Brain microvascular endothelial cell (primary cell): ENCODE results near the gene QPCT.

ENCODE experiments used
- DNase-seq: peaks from one replicate; pipeline ENCODE4 v3.0.0-alpha.2; 2020
- H3K27ac ChIP-seq: fragments of 250-450 bp; sonication (Bioruptor Pico); 2 replicates; pipeline ENCODE4 v1.5.1; 2020; ENCODE audit warnings: mild to moderate bottlenecking, moderate library complexity
- H3K27me3 ChIP-seq: fragments of 250-450 bp; sonication (Bioruptor Pico); replicated peaks from 2 replicates; pipeline ENCODE4 v1.5.1; 2020; ENCODE audit warnings: mild to moderate bottlenecking
- H3K36me3 ChIP-seq: fragments of 250-450 bp; sonication (Bioruptor Pico); replicated peaks from 2 replicates; pipeline ENCODE4 v1.5.1; 2020; ENCODE audit warnings: mild to moderate bottlenecking
- H3K4me3 ChIP-seq: 2 replicates; pipeline ENCODE4 v1.5.1; 2011; ENCODE audit warnings: low read depth, mild to moderate bottlenecking, control low read depth, low read length, moderate library complexity
- CTCF ChIP-seq: IDR thresholded peaks from 2 replicates; pipeline ENCODE4 v1.5.1; 2011; ENCODE audit warnings: low read depth, mild to moderate bottlenecking, moderate library complexity, low read length, control low read depth, inconsistent platforms; ENCODE audit errors: missing control alignments
- in situ Hi-C: cut with HindIII; loops from 2 replicates; pipeline ENCODE4 v1.10.0; 2017; ENCODE audit warnings: low sequenced_read_pairs, low pct_ligation_motif_present

QPCT gene

GRCh38 chr2:37365669-37366068 lies 21.2 kb downstream of the QPCT start:
- no peak for DNase-seq
- H3K27ac ChIP-seq = no peak overlapping the region
- TF ChIP-seq CTCF = no peak
- H3K27me3 ChIP-seq = no peaks in the 10 kb centered on the region
- H3K36me3 ChIP-seq = no peaks in the 10 kb centered on the region
- in situ Hi-C loops = no loop called here
- no peak overlapping the region for H3K4me3 ChIP-seq

GRCh38 chr2:37366773-37367172 lies 22.3 kb downstream of the QPCT start:
- no peak for DNase-seq
- in situ Hi-C loops = no loop called here
- no peaks in the 10 kb centered on the region for H3K36me3 ChIP-seq
- no peak overlapping the region for H3K4me3 ChIP-seq
- H3K27me3 ChIP-seq = no peaks in the 10 kb centered on the region
- no peak for TF ChIP-seq CTCF
- H3K27ac ChIP-seq = no peak overlapping the region

- DNase-seq = no peak
- in situ Hi-C loops = no loop called here
- Histone ChIP-seq H3K27ac (no peak overlapping the region), H3K27me3 (no peaks in the 10 kb centered on the region), H3K36me3 (no peaks in the 10 kb centered on the region), H3K4me3 (no peak overlapping the region)
- TF ChIP-seq CTCF = no peak
These were observed 22.9 kb downstream of the QPCT start for GRCh38 chr2:37367310-37367709.

- in situ Hi-C loops = no loop called here
- no peak for DNase-seq
- no peaks in the 10 kb centered on the region for H3K36me3 ChIP-seq
- no peak overlapping the region for H3K4me3 ChIP-seq
- no peak overlapping the region for H3K27ac ChIP-seq
- TF ChIP-seq CTCF = no peak
- H3K27me3 ChIP-seq = no peaks in the 10 kb centered on the region
These were observed 23.6 kb downstream of the QPCT start for GRCh38 chr2:37367984-37368383.

- no peak for DNase-seq
- no peaks in the 10 kb centered on the region for H3K27me3 ChIP-seq
- no peak for TF ChIP-seq CTCF
- H3K27ac ChIP-seq = no peak overlapping the region
- in situ Hi-C loops = no loop called here
- H3K36me3 ChIP-seq = no peaks in the 10 kb centered on the region
- no peak overlapping the region for H3K4me3 ChIP-seq
These were observed 26.2 kb downstream of the QPCT start for GRCh38 chr2:37370666-37371065.

GRCh38 chr2:37372000-37372399 lies 27.6 kb downstream of the QPCT start:
- H3K4me3 ChIP-seq = no peak overlapping the region
- no peak for DNase-seq
- in situ Hi-C loops = no loop called here
- H3K27me3 ChIP-seq = no peaks in the 10 kb centered on the region
- no peaks in the 10 kb centered on the region for H3K36me3 ChIP-seq
- TF ChIP-seq CTCF = no peak
- no peak overlapping the region for H3K27ac ChIP-seq
